HEK293T (cell line): ENCODE measurements around the gene DNAH9.

Experiments used
- CTCF ChIA-PET: fragments of 350-600 bp; formaldehyde crosslinking; extraction: SDS; loops from one replicate; lab custom pipeline; 2021; ENCODE audit warnings: antibody characterized with exemption, inconsistent platforms; lab: Yijun Ruan, JAX
- POLR2A ChIA-PET: fragments of 350-600 bp; formaldehyde crosslinking; extraction: SDS; loops from one replicate; lab custom pipeline; 2020; ENCODE audit warnings: antibody characterized with exemption, inconsistent platforms; lab: Yijun Ruan, JAX
- DNase-seq: peaks from one replicate; pipeline ENCODE4 v3.0.0; 2012; ENCODE audit warnings: mixed read lengths; ENCODE audit errors: extremely low spot score
- ARNT ChIP-seq: fragments of 450-650 bp; IDR thresholded peaks from 2 replicates; pipeline ENCODE4 v1.6.1; 2017; ENCODE audit warnings: mild to moderate bottlenecking
- BHLHE40 ChIP-seq: fragments of 450-650 bp; IDR thresholded peaks from 2 replicates; pipeline ENCODE4 v1.6.1; 2016; ENCODE audit warnings: mild to moderate bottlenecking, moderate library complexity, borderline replicate concordance
- CTBP1 ChIP-seq: fragments of 450-650 bp; IDR thresholded peaks from 2 replicates; pipeline ENCODE4 v1.6.1; 2016; ENCODE audit warnings: borderline replicate concordance
- ELF4 ChIP-seq: fragments of 450-650 bp; IDR thresholded peaks from 2 replicates; pipeline ENCODE4 v1.6.1; 2017; ENCODE audit warnings: antibody characterized with exemption
- FOXA1 ChIP-seq: fragments of 450-650 bp; IDR thresholded peaks from 2 replicates; pipeline ENCODE4 v1.6.1; 2016; ENCODE audit warnings: mild to moderate bottlenecking
- FOXK2 ChIP-seq: fragments of 450-650 bp; IDR thresholded peaks from 2 replicates; pipeline ENCODE4 v1.6.1; 2016; ENCODE audit warnings: mild to moderate bottlenecking
- FOXM1 ChIP-seq: fragments of 450-650 bp; IDR thresholded peaks from 2 replicates; pipeline ENCODE4 v1.6.1; 2017; ENCODE audit warnings: mild to moderate bottlenecking, borderline replicate concordance
- HDGF ChIP-seq: fragments of 450-650 bp; IDR thresholded peaks from 2 replicates; pipeline ENCODE4 v1.6.1; 2017; ENCODE audit warnings: antibody characterized with exemption, borderline replicate concordance
- L3MBTL2 ChIP-seq: fragments of 450-650 bp; conservative IDR thresholded peaks from 2 replicates; pipeline ENCODE4 v1.6.1; 2016; ENCODE audit warnings: mild to moderate bottlenecking
- LEF1 ChIP-seq: fragments of 450-650 bp; IDR thresholded peaks from 2 replicates; pipeline ENCODE4 v1.6.1; 2017; ENCODE audit warnings: mild to moderate bottlenecking, borderline replicate concordance
- NFRKB ChIP-seq: fragments of 450-650 bp; IDR thresholded peaks from 2 replicates; pipeline ENCODE4 v1.6.1; 2016; ENCODE audit warnings: mild to moderate bottlenecking, moderate library complexity
- SP1 ChIP-seq: fragments of 450-650 bp; IDR thresholded peaks from 2 replicates; pipeline ENCODE4 v1.6.1; 2017
- SUZ12 ChIP-seq: fragments of 450-650 bp; IDR thresholded peaks from 2 replicates; pipeline ENCODE4 v1.6.1; 2016; ENCODE audit warnings: mild to moderate bottlenecking
- TARDBP ChIP-seq: fragments of 450-650 bp; IDR thresholded peaks from 2 replicates; pipeline ENCODE4 v1.6.1; 2016
- ZNF384 ChIP-seq: fragments of 450-650 bp; IDR thresholded peaks from 2 replicates; pipeline ENCODE4 v1.6.1; 2016
- TF ChIP-seq, protein P1 (sequence below): fragments of 450-650 bp; IDR thresholded peaks from 2 replicates; pipeline ENCODE4 v1.6.1; 2016

DNAH9 gene

GRCh38 chr17:11807606-11808005, 209.3 kb downstream of the DNAH9 start:
- POLR2A ChIA-PET: no interaction called here
- no peak for TF ChIP-seq ZNF384
- TF ChIP-seq L3MBTL2: no peak
- no peak for TF ChIP-seq BHLHE40
- TF ChIP-seq FOXM1: no peak
- CTCF ChIA-PET: no interaction called here

GRCh38 chr17:11813278-11813677, 215.0 kb downstream of the DNAH9 start:
- TF ChIP-seq CTBP1: no peak
- TF ChIP-seq FOXA1: no peak
- no peak for TF ChIP-seq TARDBP
- no peak for TF ChIP-seq L3MBTL2
- TF ChIP-seq, protein P1, sequence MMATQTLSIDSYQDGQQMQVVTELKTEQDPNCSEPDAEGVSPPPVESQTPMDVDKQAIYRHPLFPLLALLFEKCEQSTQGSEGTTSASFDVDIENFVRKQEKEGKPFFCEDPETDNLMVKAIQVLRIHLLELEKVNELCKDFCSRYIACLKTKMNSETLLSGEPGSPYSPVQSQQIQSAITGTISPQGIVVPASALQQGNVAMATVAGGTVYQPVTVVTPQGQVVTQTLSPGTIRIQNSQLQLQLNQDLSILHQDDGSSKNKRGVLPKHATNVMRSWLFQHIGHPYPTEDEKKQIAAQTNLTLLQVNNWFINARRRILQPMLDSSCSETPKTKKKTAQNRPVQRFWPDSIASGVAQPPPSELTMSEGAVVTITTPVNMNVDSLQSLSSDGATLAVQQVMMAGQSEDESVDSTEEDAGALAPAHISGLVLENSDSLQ: no peak
- TF ChIP-seq FOXM1: no peak
- no peak for TF ChIP-seq SUZ12
- TF ChIP-seq ZNF384: no peak
- no peak for TF ChIP-seq FOXK2
- TF ChIP-seq LEF1: no peak
- no peak for TF ChIP-seq HDGF
- TF ChIP-seq NFRKB: no peak
- TF ChIP-seq ELF4: no peak
- TF ChIP-seq ARNT: no peak
- no peak for TF ChIP-seq SP1
- TF ChIP-seq BHLHE40: no peak

More at GRCh38 chr17:11807606-11808005, 209.3 kb downstream of the DNAH9 start:
- no peak for DNase-seq

DNA sequence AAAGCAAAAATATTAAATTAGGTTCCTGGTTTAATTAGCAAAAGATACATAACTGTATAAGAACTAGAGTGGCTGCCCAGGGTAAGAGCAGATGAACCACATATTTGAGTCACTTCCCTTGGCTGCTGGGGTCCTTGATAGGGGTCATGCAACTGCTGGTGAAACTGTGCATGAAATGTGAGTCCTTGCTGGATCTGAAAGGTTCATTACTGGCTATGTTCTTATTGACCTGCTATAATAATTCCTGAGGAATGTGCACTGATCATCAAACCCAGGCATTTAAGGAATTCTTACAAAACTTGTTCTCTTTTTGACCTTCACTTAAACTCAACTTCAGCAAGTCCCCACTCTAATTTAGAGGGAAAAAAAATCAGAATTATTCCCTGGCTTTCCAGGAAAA, 215.6 kb downstream of the DNAH9 start:
- ChIA-PET CTCF (no interaction called here), POLR2A (no interaction called here)
- TF ChIP-seq FOXK2 (no peak), SUZ12 (no peak), SP1 (no peak), LEF1 (no peak), HDGF (no peak)
- no peak for DNase-seq

More at GRCh38 chr17:11813278-11813677, 215.0 kb downstream of the DNAH9 start:
- CTCF ChIA-PET: no interaction called here
- POLR2A ChIA-PET: no interaction called here
- DNase-seq: no peak

GRCh38 chr17:11814655-11815262, 216.5 kb downstream of the DNAH9 start:
- ChIA-PET CTCF (no interaction called here), POLR2A (no interaction called here)
- DNase-seq: no peak
- TF ChIP-seq ELF4 (no peak), L3MBTL2 (no peak), SUZ12 (no peak), LEF1 (no peak), SP1 (no peak), FOXM1 (no peak), BHLHE40 (no peak), HDGF (no peak)

DNA sequence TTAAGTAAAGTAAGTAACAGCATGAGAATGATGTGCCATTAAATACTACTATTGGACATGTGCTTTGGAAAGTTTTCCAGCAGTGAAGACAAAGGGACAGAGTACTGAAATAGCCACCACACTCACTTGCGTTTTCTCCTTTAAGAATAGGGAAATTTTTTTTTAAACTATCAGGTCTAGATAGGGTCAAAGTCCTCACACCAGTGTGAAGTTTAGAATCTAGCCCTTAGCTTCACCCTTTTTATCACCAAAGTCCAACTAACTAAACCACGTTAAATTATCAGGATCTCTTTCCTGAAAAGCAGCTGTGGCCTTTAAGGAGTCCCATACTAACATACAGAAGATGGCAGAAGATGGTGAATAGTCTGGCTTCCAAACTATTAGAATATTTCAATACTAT, 218.1 kb downstream of the DNAH9 start:
- DNase-seq: no peak
- ChIA-PET POLR2A (no interaction called here), CTCF (no interaction called here)
- TF ChIP-seq SUZ12 (no peak), ZNF384 (no peak), SP1 (no peak), CTBP1 (no peak), TARDBP (no peak), HDGF (no peak), BHLHE40 (no peak), ELF4 (no peak), FOXA1 (no peak), FOXK2 (no peak), L3MBTL2 (no peak), LEF1 (no peak), NFRKB (no peak)
- TF ChIP-seq, protein P1: no peak

GRCh38 chr17:11823862-11824261, 225.6 kb downstream of the DNAH9 start:
- DNase-seq: no peak
- ChIA-PET CTCF (no interaction called here), POLR2A (no interaction called here)
- TF ChIP-seq HDGF (no peak), SUZ12 (no peak), FOXK2 (no peak)

- no peak for DNase-seq
- ChIA-PET POLR2A (no interaction called here), CTCF (no interaction called here)
- TF ChIP-seq L3MBTL2: no peak
Measured at GRCh38 chr17:11825572-11826209, 227.4 kb downstream of the DNAH9 start.
